GM12878 (cell line): ENCODE measurements around the gene TRIM32. TPM values are rescaled to one million over a fixed set of nuclear protein-coding genes. Genes with fewer than 3 reads are reported as not detected.

Source experiments
- ATAC-seq: fragments of 200-7000 bp; cut with Tn5 transposase; 3 replicates; pipeline ENCODE4 v1.9.1; 2020; ENCODE audit warnings: mild to moderate bottlenecking, moderate library complexity
- BruUV-seq: library from RNA; stranded (reverse); fragments of 400-500 nt; replicated peaks from 2 replicates; lab custom pipeline; 2021; lab: Mats Ljungman, UMichigan
- CTCF ChIA-PET: fragments of 300-600 bp; sonication (Branson Sonifier 250); formaldehyde crosslinking; extraction: SDS; loops from one replicate; lab custom pipeline; 2021; ENCODE audit warnings: inconsistent platforms; lab: Yijun Ruan, JAX
- POLR2A ChIA-PET: fragments of 350-600 bp; formaldehyde crosslinking; extraction: SDS; loops from one replicate; lab custom pipeline; 2021; ENCODE audit warnings: inconsistent platforms; lab: Charles Lee
- RAD21 ChIA-PET: fragments of 300-600 bp; sonication (Branson Sonifier 250); formaldehyde crosslinking; loops from one replicate; lab custom pipeline; 2023; ENCODE audit warnings: antibody characterized with exemption; ENCODE audit not compliant: unreplicated experiment; lab: Charles Lee
- SMC1A ChIA-PET: fragments of 300-600 bp; sonication (Branson Sonifier 250); formaldehyde crosslinking; loops from one replicate; lab custom pipeline; 2023; ENCODE audit not compliant: unreplicated experiment, uncharacterized antibody; lab: Charles Lee
- DNase-seq: peaks from one replicate; pipeline ENCODE4 v3.0.0-alpha.2; 2011; ENCODE audit warnings: low read depth, low spot score
- FAIRE-seq: peaks from 3 replicates; lab custom pipeline; 2011; peaks lifted over from hg19 to GRCh38; lab: Jason Lieb, UNC
- H2AFZ ChIP-seq: 2 replicates; pipeline ENCODE4 v1.6.0; 2011; ENCODE audit warnings: low read depth, low read length, control low read depth; ENCODE audit not compliant: control insufficient read depth
- H3K27ac ChIP-seq: 2 replicates; pipeline ENCODE4 v1.5.1; 2011; ENCODE audit warnings: control low read depth; ENCODE audit not compliant: control insufficient read depth, insufficient read depth
- H3K27me3 ChIP-seq, 2 experiments: replicated peaks in 1 of 2; 2 replicates each; pipeline versions ENCODE4 v1.6.0 to v1.6.1; 2011; ENCODE audit warnings: low read length in 1 of 2; ENCODE audit not compliant: control insufficient read depth in 2 of 2, insufficient read depth in 2 of 2
- H3K36me3 ChIP-seq, 2 experiments: 2 replicates each; pipeline ENCODE4 v1.5.1; 2011; ENCODE audit warnings: low read length in 1 of 2; ENCODE audit not compliant: control insufficient read depth in 2 of 2, insufficient read depth in 2 of 2
- H3K4me1 ChIP-seq: 2 replicates; pipeline ENCODE4 v1.6.1; 2011; ENCODE audit warnings: mild to moderate bottlenecking, low read length, moderate library complexity, mixed read lengths; ENCODE audit not compliant: control insufficient read depth, insufficient read depth
- H3K4me2 ChIP-seq: 2 replicates; pipeline ENCODE4 v1.6.0; 2011; ENCODE audit warnings: control low read depth; ENCODE audit not compliant: control insufficient read depth, insufficient read depth
- H3K4me3 ChIP-seq: fragments of 200-600 bp; sonication (generic); 2 replicates; pipeline ENCODE4 v1.5.1; 2016
- H3K79me2 ChIP-seq: 2 replicates; pipeline ENCODE4 v1.6.0; 2011; ENCODE audit warnings: low read length; ENCODE audit not compliant: control insufficient read depth, insufficient read depth
- H3K9ac ChIP-seq: 2 replicates; pipeline ENCODE4 v1.8.0; 2011; ENCODE audit warnings: low read length, control low read depth, mixed read lengths; ENCODE audit not compliant: control insufficient read depth, insufficient read depth
- H3K9me3 ChIP-seq: replicated peaks from 3 replicates; pipeline ENCODE4 v1.5.1; 2011; ENCODE audit warnings: mild to moderate bottlenecking, low read length; ENCODE audit not compliant: control insufficient read depth, insufficient read depth
- H4K20me1 ChIP-seq: 2 replicates; pipeline ENCODE4 v1.6.0; 2011; ENCODE audit not compliant: control insufficient read depth, insufficient read depth
- BCL11A ChIP-seq: IDR thresholded peaks from 2 replicates; pipeline ENCODE4 v1.6.1; 2011; ENCODE audit warnings: low read depth, low read length
- CREB1 ChIP-seq: IDR thresholded peaks from 2 replicates; pipeline ENCODE4 v1.6.1; 2012; ENCODE audit warnings: low read depth, mild to moderate bottlenecking, inconsistent platforms
- EGR1 ChIP-seq, 2 experiments: IDR thresholded peaks; 1 replicate in 1 of 2; 2 replicates in 1 of 2; pipeline ENCODE4 v1.6.1; 2011 to 2012; ENCODE audit warnings: low read depth in 2 of 2, low read length in 2 of 2, borderline replicate concordance in 1 of 2, mild to moderate bottlenecking in 1 of 2, moderate library complexity in 1 of 2
- IKZF1 ChIP-seq: fragments of 450-650 bp; conservative IDR thresholded peaks from 2 replicates; pipeline ENCODE4 v1.6.1; 2017; ENCODE audit warnings: antibody characterized with exemption, mild to moderate bottlenecking
- POLR2A ChIP-seq: IDR thresholded peaks from 2 replicates; pipeline ENCODE4 v1.6.1; 2011; ENCODE audit warnings: low read depth, mild to moderate bottlenecking, low read length
- RB1 ChIP-seq: fragments of 450-650 bp; formaldehyde crosslinking; IDR thresholded peaks from 2 replicates; pipeline ENCODE4 v1.6.1; 2017; ENCODE audit warnings: mild to moderate bottlenecking, borderline replicate concordance
- RCOR1 ChIP-seq: conservative IDR thresholded peaks from 2 replicates; pipeline ENCODE4 v1.6.1; 2012; ENCODE audit warnings: low read depth, low read length, improper control_type of control experiment
- RUNX3 ChIP-seq: IDR thresholded peaks from 2 replicates; pipeline ENCODE4 v1.6.1; 2012; ENCODE audit warnings: low read length, inconsistent platforms
- SIX5 ChIP-seq: IDR thresholded peaks from 2 replicates; pipeline ENCODE4 v1.6.1; 2011; ENCODE audit warnings: mild to moderate bottlenecking, low read depth, low read length, moderate library complexity; ENCODE audit not compliant: severe bottlenecking
- SMC3 ChIP-seq: IDR thresholded peaks from 2 replicates; pipeline ENCODE4 v1.6.1; 2011; ENCODE audit warnings: low read length, improper control_type of control experiment, borderline replicate concordance
- SUZ12 ChIP-seq: fragments of 200-600 bp; sonication (generic); IDR thresholded peaks from one replicate; pipeline ENCODE4 v1.6.1; 2018; ENCODE audit warnings: antibody characterized with exemption, mild to moderate bottlenecking; ENCODE audit not compliant: unreplicated experiment
- YY1 ChIP-seq: IDR thresholded peaks from 2 replicates; pipeline ENCODE4 v1.6.1; 2011; ENCODE audit warnings: low read depth, mild to moderate bottlenecking, low read length
- ZNF687 ChIP-seq: fragments of 450-650 bp; IDR thresholded peaks from 2 replicates; pipeline ENCODE4 v1.6.1; 2017; ENCODE audit warnings: mild to moderate bottlenecking, moderate library complexity
- in situ Hi-C: fragments of 300-500 bp; cut with MboI; formaldehyde crosslinking; loops from 9 replicates; pipeline ENCODE4 v1.14.3; 2018; ENCODE audit warnings: mixed read lengths
- intact Hi-C: fragments of 100-400 bp; cut with micrococcal nuclease; formaldehyde crosslinking; loops from one replicate; pipeline ENCODE4 v1.14.2; 2022; ENCODE audit not compliant: unreplicated experiment
- polyA plus RNA-seq, 11 experiments: library from polyadenylated mRNA; depleted of rRNA in 4 of 11; unstranded in 6 of 11; stranded (reverse) in 5 of 11; fragments of >200 nt; fragmentation: Nextera tagmentation in 4 of 11; fragmentation: Illumina TruSeq in 1 of 11; extraction: Ambion mirVana in 4 of 11; extraction: Trizol in 1 of 11; gene quantifications; 1 replicate in 1 of 11; 2 replicates in 10 of 11; pipeline versions ENCODE4 v1.2.1 to v1.2.3, GENCODE V29; 2011 to 2016; ENCODE audit warnings: inconsistent platforms in 2 of 11, missing spikeins in 2 of 11, low read depth in 1 of 11
- total RNA-seq, 4 experiments: library from RNA; depleted of rRNA in 3 of 4; stranded (reverse); fragments of >200 nt in 3 of 4; fragmentation: Illumina TruSeq in 1 of 4; extraction: Trizol in 1 of 4; gene quantifications; 2 replicates each; pipeline versions ENCODE4 v1.2.1 to v1.2.3, GENCODE V29; 2013 to 2021

The TRIM32 gene
- total and polyA plus RNA-seq, 10 of the 15 experiments (the other 5 are each of a cell fraction or from before 2014, with no cell fraction given) = 7.1 to 23.8 (median 12.2) TPM

- no TSS peak for BruUV-seq
- Histone ChIP-seq H3K36me3 (peaks cover 0 to 9% of the 10 kb centered on the region in 2 experiments), H4K20me1 (no peaks in the 10 kb centered on the region), H3K79me2 (no peaks in the 10 kb centered on the region; the same call in 1 of the 2 replicates), H3K9ac (no peak overlapping the region), H3K4me1 (no peaks in the 10 kb centered on the region), H3K4me3 (no peak overlapping the region), H3K4me2 (no peak overlapping the region), H3K9me3 (no peaks in the 10 kb centered on the region; the same call in 2 of the 3 replicates), H2AFZ (no peak overlapping the region), H3K27me3 (no peaks in the 10 kb centered on the region), H3K27ac (no peak overlapping the region)
- ChIA-PET SMC1A (interaction anchor here (1.3 to 2.0 kb wide), 3 partner anchors 11 to 36 kb away, joined by 3 to 6 read pairs (median 4); partner anchors contain the start of gene TRIM32), POLR2A (no interaction called here), CTCF (interaction anchor here (0.6 to 1.3 kb wide), 3 partner anchors 11 to 156 kb away, joined by 3 to 4 read pairs (median 3); no protein-coding TSS in a partner anchor), RAD21 (no interaction called here)
- no peak for DNase-seq
- intact Hi-C loops (no loop called here), in situ Hi-C loops (no loop called here)
- no peak for TF ChIP-seq SMC3
- no peak for TF ChIP-seq SUZ12
- no peak for TF ChIP-seq IKZF1
- TF ChIP-seq BCL11A = no peak
- TF ChIP-seq RUNX3 = no peak
- TF ChIP-seq RB1 = no peak
- no peak for TF ChIP-seq POLR2A
- no peak for TF ChIP-seq RCOR1
- TF ChIP-seq ZNF687 = no peak
- TF ChIP-seq SIX5 = no peak
- TF ChIP-seq EGR1 (IDR thresholded peaks at IDR 0.05; ENCODE audit: borderline replicate concordance in 1 of 2, low read depth in 2 of 2, low read length in 2 of 2) = no peak
- TF ChIP-seq YY1 = no peak
- no peak for TF ChIP-seq CREB1
- FAIRE-seq = no peak
- ATAC-seq = no peak
These were observed 17.4 kb downstream of the TRIM32 start for GRCh38 chr9:116704470-116704869.
